Esophagus muscularis mucosa (tissue), 4 donors: ENCODE data around the gene CEP89.

Experiments
- EP300 ChIP-seq: sonication (generic); formaldehyde crosslinking; IDR thresholded peaks from one replicate; pipeline ENCODE4 v1.6.1; 2017; ENCODE audit warnings: antibody characterized with exemption
- POLR2A ChIP-seq: fragments of 450-650 bp; IDR thresholded peaks from one replicate; pipeline ENCODE4 v1.6.1; 2017; ENCODE audit warnings: antibody characterized with exemption, moderate library complexity, mild to moderate bottlenecking, low read depth
- POLR2AphosphoS5 ChIP-seq, 2 donors: sonication (generic); formaldehyde crosslinking; IDR thresholded peaks; one replicate each; pipeline ENCODE4 v1.6.1; 2017; ENCODE audit warnings: antibody characterized with exemption in 2 of 2
- TF ChIP-seq, protein P1 (sequence below), 3 experiments: fragments of 200-600 bp in 2 of 3; fragments of 450-650 bp in 1 of 3; sonication (generic) in 2 of 3; IDR thresholded peaks; one replicate each; pipeline ENCODE4 v1.5.1; 2017 to 2019; ENCODE audit warnings: antibody characterized with exemption in 3 of 3, mild to moderate bottlenecking in 2 of 3, moderate library complexity in 1 of 3

GRCh38 chr19:32868206-32868950 lies 103.4 kb downstream of the CEP89 start:
- TF ChIP-seq, protein P1, sequence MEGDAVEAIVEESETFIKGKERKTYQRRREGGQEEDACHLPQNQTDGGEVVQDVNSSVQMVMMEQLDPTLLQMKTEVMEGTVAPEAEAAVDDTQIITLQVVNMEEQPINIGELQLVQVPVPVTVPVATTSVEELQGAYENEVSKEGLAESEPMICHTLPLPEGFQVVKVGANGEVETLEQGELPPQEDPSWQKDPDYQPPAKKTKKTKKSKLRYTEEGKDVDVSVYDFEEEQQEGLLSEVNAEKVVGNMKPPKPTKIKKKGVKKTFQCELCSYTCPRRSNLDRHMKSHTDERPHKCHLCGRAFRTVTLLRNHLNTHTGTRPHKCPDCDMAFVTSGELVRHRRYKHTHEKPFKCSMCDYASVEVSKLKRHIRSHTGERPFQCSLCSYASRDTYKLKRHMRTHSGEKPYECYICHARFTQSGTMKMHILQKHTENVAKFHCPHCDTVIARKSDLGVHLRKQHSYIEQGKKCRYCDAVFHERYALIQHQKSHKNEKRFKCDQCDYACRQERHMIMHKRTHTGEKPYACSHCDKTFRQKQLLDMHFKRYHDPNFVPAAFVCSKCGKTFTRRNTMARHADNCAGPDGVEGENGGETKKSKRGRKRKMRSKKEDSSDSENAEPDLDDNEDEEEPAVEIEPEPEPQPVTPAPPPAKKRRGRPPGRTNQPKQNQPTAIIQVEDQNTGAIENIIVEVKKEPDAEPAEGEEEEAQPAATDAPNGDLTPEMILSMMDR (IDR thresholded peaks at IDR 0.05) = no peak
- TF ChIP-seq POLR2AphosphoS5 (IDR thresholded peaks at IDR 0.05) (no peak), POLR2A (no peak), EP300 (no peak)
